K562 treated with DMSO at 1 percent for 12 hours (cell line): ENCODE data around the gene ZBTB38. TPM values are rescaled to one million over a fixed set of nuclear protein-coding genes. Genes with fewer than 3 reads are reported as not detected.

Experiments
- total RNA-seq: library from RNA; unstranded; fragments of 300-600 nt; gene quantifications from 2 replicates; pipeline ENCODE4 v1.2.3, GENCODE V29; 2022; ENCODE audit not compliant: insufficient read depth

ZBTB38 gene
- 3.9 and 25.5 TPM in 2 replicates for total RNA-seq

GRCh38 chr3:141368062-141368924 lies at the start of gene ZBTB38:
Gene ZBTB38 (plus strand): TSS chr3:141368504. CDS start chr3:141442389, 73,885 bp downstream.

Other genes starting within 250 kb of the ZBTB38 start
- gene PXYLP1, start 136.7 kb upstream of the ZBTB38 start, total RNA-seq = 0.32 and 1.7 TPM in 2 replicates
- 2.9 and 6.3 TPM in 2 replicates for gene RASA2, start 118.5 kb downstream of the ZBTB38 start, total RNA-seq